Measurements from ENCODE around the gene BICC1. TPM values are rescaled to one million over a fixed set of nuclear protein-coding genes. Genes with fewer than 3 reads are reported as not detected.

BICC1 gene
- total RNA-seq, 2 experiments from 2014 or later: 0.06 TPM; not detected in 1

- Mint-ChIP-seq H3K9me3 (no peaks in the 10 kb centered on the region), H3K27me3 (peaks cover 2% of the 10 kb centered on the region), H3K4me1 (no peaks in the 10 kb centered on the region), H3K36me3 (no peaks in the 10 kb centered on the region), H3K4me3 (no peak overlapping the region), H3K27ac (no peak overlapping the region)
- POLR2A ChIA-PET: no interaction called here
- no peak for ATAC-seq (ENCODE audit: low read depth)
- no peak for DNase-seq
These were observed 300.9 kb downstream of the BICC1 start for GRCh38 chr10:58813573-58813972.

DNA sequence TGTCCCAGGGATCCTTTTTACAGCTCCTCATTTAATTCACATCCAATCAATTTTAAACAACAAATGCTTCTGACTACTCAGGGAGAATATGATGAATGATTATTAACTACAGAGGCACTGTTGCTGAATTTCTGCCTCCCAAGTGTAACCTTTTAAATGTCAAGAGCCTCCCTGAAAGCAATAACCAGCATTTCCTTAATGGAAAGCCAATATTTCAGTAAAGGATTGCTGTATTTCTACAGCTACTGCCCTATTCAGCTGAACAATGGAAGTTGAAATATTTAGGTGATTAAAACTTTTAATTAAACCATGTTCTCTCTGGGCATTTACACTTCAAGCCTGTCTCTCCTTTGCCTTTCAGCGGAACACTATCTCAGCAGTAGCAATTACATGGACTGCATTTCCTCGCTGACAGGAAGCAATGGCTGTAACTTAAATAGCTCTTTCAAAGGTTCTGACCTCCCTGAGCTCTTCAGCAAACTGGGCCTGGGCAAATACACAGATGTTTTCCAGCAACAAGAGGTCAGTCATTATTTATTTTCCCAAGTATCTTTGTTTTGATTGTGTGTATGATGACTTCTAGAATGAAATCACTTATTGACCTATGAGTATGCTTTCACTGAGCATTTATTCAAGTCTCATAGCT is 304.7 kb downstream of the BICC1 start:
- POLR2A ChIA-PET: no interaction called here
- H3K27ac Mint-ChIP-seq: no peak overlapping the region
- H3K4me3 Mint-ChIP-seq: no peak overlapping the region
- no peaks in the 10 kb centered on the region for H3K9me3 Mint-ChIP-seq
- no peaks in the 10 kb centered on the region for H3K36me3 Mint-ChIP-seq
- H3K4me1 Mint-ChIP-seq: peaks cover 3% of the 10 kb centered on the region
- no peak for ATAC-seq (ENCODE audit: low read depth)
- DNase-seq: no peak
- H3K27me3 Mint-ChIP-seq: no peaks in the 10 kb centered on the region

GRCh38 chr10:58818900-58819299 is 306.2 kb downstream of the BICC1 start:
- DNase-seq (no peak), ATAC-seq (ENCODE audit: low read depth) (no peak)
- no peaks in the 10 kb centered on the region for H3K36me3 Mint-ChIP-seq
- no peaks in the 10 kb centered on the region for H3K27me3 Mint-ChIP-seq
- peaks cover 3% of the 10 kb centered on the region for H3K4me1 Mint-ChIP-seq
- no peak overlapping the region for H3K4me3 Mint-ChIP-seq
- no peak overlapping the region for H3K27ac Mint-ChIP-seq
- POLR2A ChIA-PET: no interaction called here
- no peaks in the 10 kb centered on the region for H3K9me3 Mint-ChIP-seq

DNA sequence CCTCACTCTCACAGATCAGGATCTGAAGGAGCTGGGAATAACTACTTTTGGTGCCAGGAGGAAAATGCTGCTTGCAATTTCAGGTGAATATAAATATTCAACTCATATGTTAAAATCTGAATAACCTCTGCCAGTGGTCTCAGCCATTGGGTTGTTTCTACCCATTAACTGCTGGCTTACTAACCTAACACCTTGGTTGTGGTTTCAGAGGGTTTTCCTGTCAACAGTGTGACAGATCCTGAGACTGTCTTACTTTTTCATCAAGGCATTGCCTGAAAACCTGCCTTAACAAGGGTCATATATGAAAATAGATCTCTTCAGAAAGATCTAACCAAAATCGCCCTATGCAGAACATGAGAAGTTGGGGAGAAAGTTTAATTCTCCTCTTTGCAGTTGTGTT is 307.7 kb downstream of the BICC1 start:
- H3K27me3 Mint-ChIP-seq: no peaks in the 10 kb centered on the region
- ATAC-seq (ENCODE audit: low read depth) (no peak), DNase-seq (no peak)
- no peak overlapping the region for H3K4me3 Mint-ChIP-seq
- peaks cover 3% of the 10 kb centered on the region for H3K4me1 Mint-ChIP-seq
- no peaks in the 10 kb centered on the region for H3K36me3 Mint-ChIP-seq
- no peak overlapping the region for H3K27ac Mint-ChIP-seq
- H3K9me3 Mint-ChIP-seq: no peaks in the 10 kb centered on the region
- POLR2A ChIA-PET: no interaction called here

DNA sequence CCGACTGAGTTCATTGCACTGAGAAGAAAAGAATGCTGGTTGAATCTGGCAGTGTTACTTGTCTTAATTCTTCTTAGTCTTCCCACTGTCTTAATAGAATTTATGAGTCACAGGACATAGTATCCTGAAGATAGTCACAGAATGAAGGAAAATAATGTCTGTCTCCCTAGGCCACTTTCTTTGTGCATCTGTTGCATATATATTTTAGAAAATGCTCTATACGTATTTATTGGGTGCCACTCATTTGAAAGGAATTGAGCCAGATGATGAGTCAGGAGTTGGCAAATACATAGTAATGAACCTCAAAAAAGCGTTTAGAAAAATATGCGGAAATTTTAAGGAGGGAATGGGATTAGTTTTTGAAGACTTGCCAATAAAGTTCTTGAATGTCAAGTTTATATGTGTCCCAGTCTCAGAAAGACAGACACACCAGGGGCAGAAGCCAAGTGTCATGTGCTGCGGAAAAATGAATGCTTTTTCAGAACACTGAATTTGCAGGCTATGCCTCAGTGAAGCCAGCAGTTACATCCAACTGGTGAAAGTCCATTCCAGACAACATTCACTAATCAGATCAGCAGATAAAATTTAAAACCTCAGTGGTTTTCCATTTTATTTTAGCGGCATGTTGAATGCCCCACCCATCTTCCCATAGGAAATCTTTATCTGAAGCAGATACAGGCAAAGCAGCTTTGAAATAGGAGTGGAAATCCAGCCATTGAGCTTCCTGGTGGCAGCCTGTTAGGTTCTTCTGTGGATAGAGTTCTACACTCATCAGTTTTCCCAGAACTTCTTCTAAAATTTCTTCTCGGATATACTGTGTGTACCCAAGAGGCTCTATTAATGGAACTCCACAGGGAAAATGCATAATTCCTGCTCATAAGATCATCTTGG is 308.4 kb downstream of the BICC1 start:
- H3K4me3 Mint-ChIP-seq: no peak overlapping the region
- H3K9me3 Mint-ChIP-seq: no peaks in the 10 kb centered on the region
- no peak for DNase-seq
- no peak overlapping the region for H3K27ac Mint-ChIP-seq
- H3K27me3 Mint-ChIP-seq: no peaks in the 10 kb centered on the region
- POLR2A ChIA-PET: no interaction called here
- no peaks in the 10 kb centered on the region for H3K36me3 Mint-ChIP-seq
- ATAC-seq (ENCODE audit: low read depth): no peak
- H3K4me1 Mint-ChIP-seq: peaks cover 3% of the 10 kb centered on the region

DNA sequence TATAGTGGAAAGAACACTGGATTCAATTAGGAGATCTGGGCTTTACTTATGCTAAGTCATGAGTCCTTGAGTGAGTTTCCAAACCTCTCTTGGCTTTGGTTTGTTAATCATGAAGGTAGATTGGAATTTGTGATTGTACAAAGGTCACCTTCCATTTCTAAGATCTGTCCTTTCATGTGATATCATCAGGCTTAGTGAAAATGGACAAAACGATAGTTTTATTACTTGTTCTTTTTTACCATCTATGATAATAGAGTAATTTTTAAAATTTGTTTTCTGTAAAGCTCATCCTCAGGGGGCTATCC is 309.0 kb downstream of the BICC1 start:
- no peaks in the 10 kb centered on the region for H3K27me3 Mint-ChIP-seq
- H3K36me3 Mint-ChIP-seq: no peaks in the 10 kb centered on the region
- H3K4me3 Mint-ChIP-seq: no peak overlapping the region
- no peak for ATAC-seq (ENCODE audit: low read depth)
- H3K4me1 Mint-ChIP-seq: peaks cover 3% of the 10 kb centered on the region
- H3K27ac Mint-ChIP-seq: no peak overlapping the region
- DNase-seq: no peak
- POLR2A ChIA-PET: no interaction called here
- no peaks in the 10 kb centered on the region for H3K9me3 Mint-ChIP-seq

GRCh38 chr10:58823983-58824382 is 311.3 kb downstream of the BICC1 start:
- H3K4me1 Mint-ChIP-seq: peaks cover 3% of the 10 kb centered on the region
- H3K36me3 Mint-ChIP-seq: no peaks in the 10 kb centered on the region
- POLR2A ChIA-PET: no interaction called here
- no peak for DNase-seq
- ATAC-seq (ENCODE audit: low read depth): no peak
- no peaks in the 10 kb centered on the region for H3K27me3 Mint-ChIP-seq
- no peak overlapping the region for H3K4me3 Mint-ChIP-seq
- H3K9me3 Mint-ChIP-seq: no peaks in the 10 kb centered on the region
- H3K27ac Mint-ChIP-seq: no peak overlapping the region

- DNase-seq: no peak
- Mint-ChIP-seq H3K4me3 (no peak overlapping the region), H3K27ac (no peak overlapping the region), H3K27me3 (no peaks in the 10 kb centered on the region), H3K36me3 (no peaks in the 10 kb centered on the region), H3K4me1 (peaks cover 3% of the 10 kb centered on the region), H3K9me3 (no peaks in the 10 kb centered on the region)
- ATAC-seq (ENCODE audit: low read depth): no peak
- POLR2A ChIA-PET: no interaction called here
These were observed 311.7 kb downstream of the BICC1 start for GRCh38 chr10:58824396-58824795.

- Mint-ChIP-seq H3K9me3 (no peaks in the 10 kb centered on the region), H3K4me3 (no peak overlapping the region), H3K27ac (no peak overlapping the region), H3K36me3 (no peaks in the 10 kb centered on the region), H3K4me1 (no peaks in the 10 kb centered on the region), H3K27me3 (no peaks in the 10 kb centered on the region)
- DNase-seq (no peak), ATAC-seq (ENCODE audit: low read depth) (no peak)
- POLR2A ChIA-PET: no interaction called here
These were observed 314.0 kb downstream of the BICC1 start for GRCh38 chr10:58826694-58827093.

DNA sequence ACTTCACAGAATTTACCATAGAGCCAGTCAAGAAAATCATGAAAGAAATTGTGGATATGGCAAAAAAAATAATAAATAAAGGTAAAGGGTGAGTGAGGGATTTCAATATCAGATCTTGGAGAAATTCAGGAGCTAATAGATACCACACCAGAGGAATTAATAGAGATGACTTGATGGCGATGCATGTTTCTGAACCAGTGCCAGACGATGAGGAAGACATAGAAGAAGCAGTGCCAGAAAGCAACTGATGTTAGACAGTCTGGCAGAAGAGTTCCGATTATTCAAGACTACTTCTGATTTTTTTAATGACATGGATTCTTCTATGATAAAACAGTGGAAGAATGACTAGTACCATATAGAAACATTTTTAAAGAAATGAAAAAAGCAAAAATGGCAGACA is 314.7 kb downstream of the BICC1 start:
- DNase-seq (no peak), ATAC-seq (ENCODE audit: low read depth) (no peak)
- H3K36me3 Mint-ChIP-seq: no peaks in the 10 kb centered on the region
- POLR2A ChIA-PET: no interaction called here
- H3K4me3 Mint-ChIP-seq: no peak overlapping the region
- no peak overlapping the region for H3K27ac Mint-ChIP-seq
- no peaks in the 10 kb centered on the region for H3K27me3 Mint-ChIP-seq
- H3K9me3 Mint-ChIP-seq: no peaks in the 10 kb centered on the region
- no peaks in the 10 kb centered on the region for H3K4me1 Mint-ChIP-seq

GRCh38 chr10:58829839-58830238 is 317.2 kb downstream of the BICC1 start:
- no peak for ATAC-seq (ENCODE audit: low read depth)
- Mint-ChIP-seq H3K27me3 (no peaks in the 10 kb centered on the region), H3K4me3 (no peak overlapping the region), H3K36me3 (no peaks in the 10 kb centered on the region), H3K4me1 (no peaks in the 10 kb centered on the region), H3K27ac (no peak overlapping the region), H3K9me3 (no peaks in the 10 kb centered on the region)
- DNase-seq: no peak
- POLR2A ChIA-PET: no interaction called here

DNA sequence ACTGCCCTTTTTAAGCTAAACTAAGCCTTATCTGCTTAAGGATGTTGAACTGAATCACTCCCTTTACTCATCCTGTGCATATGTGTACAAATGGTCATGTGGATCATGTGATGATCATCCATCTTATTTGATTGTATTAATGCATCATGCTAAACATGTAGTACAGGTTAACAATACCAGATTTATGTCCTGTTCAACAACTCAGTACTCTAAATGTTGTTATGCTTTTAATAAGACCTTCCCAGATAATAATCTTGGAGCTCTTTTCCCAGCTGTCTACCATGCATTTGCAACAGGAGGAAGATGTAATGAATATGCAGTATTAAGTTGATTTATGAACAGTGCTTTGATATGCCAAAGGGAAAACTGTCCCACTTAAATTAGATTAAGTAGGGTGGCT is 318.0 kb downstream of the BICC1 start:
- H3K9me3 Mint-ChIP-seq: no peaks in the 10 kb centered on the region
- POLR2A ChIA-PET: no interaction called here
- H3K4me3 Mint-ChIP-seq: no peak overlapping the region

GRCh38 chr10:58833771-58834561 is 321.3 kb downstream of the BICC1 start:
- Mint-ChIP-seq H3K9me3 (no peaks in the 10 kb centered on the region), H3K27ac (no peak overlapping the region), H3K36me3 (no peaks in the 10 kb centered on the region), H3K4me1 (no peaks in the 10 kb centered on the region), H3K4me3 (no peak overlapping the region), H3K27me3 (no peaks in the 10 kb centered on the region)
- POLR2A ChIA-PET: interaction anchor here (0.7 kb wide), 1 partner anchor 12 kb away, joined by 3 read pairs; no protein-coding TSS in a partner anchor
- ATAC-seq (ENCODE audit: low read depth): no peak
- DNase-seq: no peak

More for the DNA sequence above, 318.0 kb downstream of the BICC1 start:
- no peak overlapping the region for H3K27ac Mint-ChIP-seq
- ATAC-seq (ENCODE audit: low read depth) (no peak), DNase-seq (no peak)
- H3K4me1 Mint-ChIP-seq: no peaks in the 10 kb centered on the region
- H3K27me3 Mint-ChIP-seq: no peaks in the 10 kb centered on the region
- H3K36me3 Mint-ChIP-seq: no peaks in the 10 kb centered on the region
